ENCODE data around the gene IDI2. TPM values are rescaled to one million over a fixed set of nuclear protein-coding genes. Genes with fewer than 3 reads are reported as not detected.

The IDI2 gene
- total RNA-seq, 1 donor from 2014 or later, result 0.13 TPM

GRCh38 chr10:970311-971149, 55.1 kb downstream of the IDI2 start:
- Histone ChIP-seq H3K36me3 (ENCODE audit: control insufficient read depth, insufficient read depth, low read length) (no peaks in the 10 kb centered on the region), H3K27me3 (ENCODE audit: control insufficient read depth, insufficient read depth, low read length) (no peaks in the 10 kb centered on the region), H3K4me3 (ENCODE audit: low read depth, low read length) (no peak overlapping the region)
- DNase-seq (ENCODE audit: low read depth), result no peak
- TF ChIP-seq, protein P1, sequence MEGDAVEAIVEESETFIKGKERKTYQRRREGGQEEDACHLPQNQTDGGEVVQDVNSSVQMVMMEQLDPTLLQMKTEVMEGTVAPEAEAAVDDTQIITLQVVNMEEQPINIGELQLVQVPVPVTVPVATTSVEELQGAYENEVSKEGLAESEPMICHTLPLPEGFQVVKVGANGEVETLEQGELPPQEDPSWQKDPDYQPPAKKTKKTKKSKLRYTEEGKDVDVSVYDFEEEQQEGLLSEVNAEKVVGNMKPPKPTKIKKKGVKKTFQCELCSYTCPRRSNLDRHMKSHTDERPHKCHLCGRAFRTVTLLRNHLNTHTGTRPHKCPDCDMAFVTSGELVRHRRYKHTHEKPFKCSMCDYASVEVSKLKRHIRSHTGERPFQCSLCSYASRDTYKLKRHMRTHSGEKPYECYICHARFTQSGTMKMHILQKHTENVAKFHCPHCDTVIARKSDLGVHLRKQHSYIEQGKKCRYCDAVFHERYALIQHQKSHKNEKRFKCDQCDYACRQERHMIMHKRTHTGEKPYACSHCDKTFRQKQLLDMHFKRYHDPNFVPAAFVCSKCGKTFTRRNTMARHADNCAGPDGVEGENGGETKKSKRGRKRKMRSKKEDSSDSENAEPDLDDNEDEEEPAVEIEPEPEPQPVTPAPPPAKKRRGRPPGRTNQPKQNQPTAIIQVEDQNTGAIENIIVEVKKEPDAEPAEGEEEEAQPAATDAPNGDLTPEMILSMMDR (IDR thresholded peaks at IDR 0.05; ENCODE audit: insufficient read depth, low read length, poor library complexity, severe bottlenecking), result no peak

DNA sequence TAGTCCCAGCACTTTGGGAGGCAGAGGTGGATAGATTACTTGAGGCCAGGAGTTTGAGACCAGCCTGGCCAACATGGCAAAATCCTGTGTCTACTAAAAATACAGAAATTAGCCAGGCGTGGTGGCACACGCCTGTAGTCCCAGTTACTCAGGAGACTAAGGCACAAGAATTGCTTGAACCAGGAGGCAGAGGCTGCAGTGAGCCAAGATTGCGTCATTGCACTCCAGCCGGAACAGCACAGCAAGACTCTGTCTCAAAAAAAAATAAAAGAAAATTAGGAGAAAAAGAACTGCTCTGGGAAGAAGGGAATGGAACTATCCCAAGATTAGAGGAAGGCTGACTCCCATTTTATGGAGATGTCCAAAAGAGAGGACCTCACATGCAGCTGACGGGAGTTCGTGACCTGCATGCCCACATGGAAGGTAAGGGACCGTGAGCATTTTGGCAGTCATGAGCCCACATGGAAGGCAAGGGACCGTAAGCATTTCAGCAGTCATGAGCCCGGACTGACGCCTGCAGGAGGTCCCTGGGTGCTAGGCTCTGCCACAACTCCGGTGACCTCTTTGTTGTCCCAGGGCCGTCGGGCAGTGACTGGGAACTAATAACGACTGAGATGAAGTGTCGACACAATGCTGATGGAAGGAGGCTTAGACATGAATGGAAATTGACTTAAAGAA, 56.0 kb downstream of the IDI2 start:
- TF ChIP-seq, protein P1 (IDR thresholded peaks at IDR 0.05; ENCODE audit: insufficient read depth, low read length, poor library complexity, severe bottlenecking), result no peak
- Histone ChIP-seq H3K4me3 (ENCODE audit: low read depth, low read length) (no peak overlapping the region), H3K27me3 (ENCODE audit: control insufficient read depth, insufficient read depth, low read length) (no peaks in the 10 kb centered on the region), H3K36me3 (ENCODE audit: control insufficient read depth, insufficient read depth, low read length) (no peaks in the 10 kb centered on the region)
- no peak for DNase-seq (ENCODE audit: low read depth)

Other genes starting within 250 kb of the IDI2 start
- gene LARP4B, start 94.2 kb downstream of the IDI2 start, total RNA-seq, result 63.6 and 64.0 TPM in 2 replicates
- gene GTPBP4, start 37.4 kb downstream of the IDI2 start, total RNA-seq, result 29.3 and 59.2 TPM in 2 replicates
- gene IDI1, start 23.3 kb upstream of the IDI2 start, total RNA-seq, result 59.5 and 65.3 TPM in 2 replicates
- gene WDR37, start 30.5 kb upstream of the IDI2 start, total RNA-seq, result 15.1 and 17.9 TPM in 2 replicates